HG03565 (cell line): ENCODE data around the gene RPS6KB2.
"Not testable (repeated sequence)": the region's sequence is repeated elsewhere in the genome, so short reads cannot be mapped to it uniquely, and the experiment has no call there.

Experiments
- ATAC-seq: cut with Tn5 transposase; IDR thresholded peaks from one replicate; pipeline ENCODE4 v1.9.1; 2021; ENCODE audit warnings: mild to moderate bottlenecking, moderate library complexity; ENCODE audit not compliant: unreplicated experiment

The RPS6KB2 gene

GRCh38 chr11:67465189-67465510, 36.9 kb downstream of the RPS6KB2 start:
- ATAC-seq: no peak

DNA sequence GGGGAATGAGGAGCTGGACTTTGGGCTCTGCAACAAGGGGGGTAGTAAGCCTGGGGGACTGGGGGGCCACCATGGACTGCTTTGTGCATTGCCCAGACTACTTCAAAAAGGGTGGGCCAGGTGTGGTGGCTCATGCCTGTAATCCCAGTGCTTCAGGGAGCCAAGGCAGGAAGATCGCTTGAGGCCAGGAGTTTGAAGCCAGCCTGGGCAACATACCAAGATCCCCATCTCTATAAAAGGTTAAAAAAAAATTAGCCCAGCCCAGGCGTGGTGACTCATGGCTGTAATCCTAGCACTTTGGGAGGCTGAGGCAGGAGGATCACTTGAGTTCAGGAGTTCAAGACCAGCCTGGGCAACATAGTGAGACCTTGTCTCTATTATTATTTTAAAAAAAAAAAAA, 37.2 kb downstream of the RPS6KB2 start:
- not testable (repeated sequence) for ATAC-seq

- ATAC-seq: no peak
These were observed 38.1 kb downstream of the RPS6KB2 start for GRCh38 chr11:67466367-67466766.

DNA sequence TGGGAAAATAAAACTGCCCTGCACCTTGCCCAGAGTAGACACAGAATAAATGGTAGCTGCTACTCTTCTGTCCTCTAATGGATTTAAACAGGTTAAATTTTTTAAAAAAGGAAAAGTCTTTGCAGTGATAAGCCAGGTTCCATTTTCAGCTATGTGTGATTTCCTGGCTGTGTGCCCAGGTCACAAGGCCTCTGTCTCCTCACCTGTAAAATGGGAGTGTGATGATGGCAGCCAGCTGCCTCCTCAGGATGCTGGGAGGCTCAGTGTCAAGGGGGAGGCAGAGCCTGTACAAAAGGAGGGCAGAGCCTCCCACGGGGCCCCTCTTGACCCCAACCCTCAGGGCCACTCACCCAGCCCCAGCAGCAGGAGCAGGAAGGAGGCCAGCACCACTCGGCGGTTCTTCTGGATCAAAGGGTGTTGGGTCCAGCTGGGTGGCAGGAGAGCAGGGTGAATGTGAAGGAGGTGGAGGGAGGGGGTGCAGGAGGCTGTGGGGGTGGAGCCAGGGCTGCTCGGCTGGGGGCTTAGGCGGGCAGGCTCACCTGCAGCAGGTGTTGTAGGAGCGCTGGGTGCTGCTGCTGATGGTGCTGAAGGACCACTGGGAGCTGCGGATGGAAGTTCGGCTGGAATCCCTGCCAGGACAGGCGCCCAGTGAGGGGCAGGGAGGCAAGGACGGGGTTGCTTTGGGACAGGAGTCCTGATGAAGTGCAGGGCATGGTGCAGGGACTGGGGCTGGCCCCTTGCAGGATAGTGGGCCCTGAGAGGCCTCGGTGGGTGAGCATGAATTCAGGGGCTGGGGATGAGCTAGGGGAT, 38.9 kb downstream of the RPS6KB2 start:
- ATAC-seq: no peak

DNA sequence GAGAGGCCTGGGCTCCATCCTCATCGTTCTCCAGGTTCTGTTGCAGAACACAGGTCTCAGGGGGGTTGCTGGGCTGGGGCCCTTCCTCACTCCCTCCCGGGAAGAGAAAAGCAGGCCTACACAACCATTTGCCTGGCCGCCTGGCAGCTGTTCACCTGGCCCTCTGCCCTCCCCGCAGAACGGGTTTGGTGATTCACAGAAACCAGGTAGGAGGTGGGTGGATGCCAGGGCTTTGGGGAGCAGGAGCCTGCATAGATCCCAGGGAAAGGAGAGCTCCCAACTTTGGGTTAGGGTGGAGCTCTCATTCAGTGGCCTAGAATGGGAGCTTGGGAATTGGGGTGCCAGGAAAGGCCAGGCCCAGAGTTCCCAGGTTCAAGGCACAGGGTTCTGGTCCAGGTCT, 39.8 kb downstream of the RPS6KB2 start:
- ATAC-seq: no peak

DNA sequence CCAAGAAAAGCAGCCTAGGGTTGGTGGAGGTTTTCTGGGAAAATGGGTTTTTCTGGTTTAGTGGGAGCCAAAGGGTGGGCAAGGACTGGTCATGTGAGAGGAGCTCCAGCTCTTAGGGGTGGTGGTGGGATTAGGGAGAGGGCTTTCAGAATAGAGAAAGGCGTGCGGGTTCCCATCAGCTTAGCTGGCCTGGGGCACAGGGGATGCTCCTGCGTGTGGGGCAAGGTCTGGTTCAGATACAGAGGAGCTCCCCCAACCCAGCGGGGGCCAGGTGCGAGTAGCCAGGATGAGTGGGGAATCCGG, 40.1 kb downstream of the RPS6KB2 start:
- no peak for ATAC-seq

DNA sequence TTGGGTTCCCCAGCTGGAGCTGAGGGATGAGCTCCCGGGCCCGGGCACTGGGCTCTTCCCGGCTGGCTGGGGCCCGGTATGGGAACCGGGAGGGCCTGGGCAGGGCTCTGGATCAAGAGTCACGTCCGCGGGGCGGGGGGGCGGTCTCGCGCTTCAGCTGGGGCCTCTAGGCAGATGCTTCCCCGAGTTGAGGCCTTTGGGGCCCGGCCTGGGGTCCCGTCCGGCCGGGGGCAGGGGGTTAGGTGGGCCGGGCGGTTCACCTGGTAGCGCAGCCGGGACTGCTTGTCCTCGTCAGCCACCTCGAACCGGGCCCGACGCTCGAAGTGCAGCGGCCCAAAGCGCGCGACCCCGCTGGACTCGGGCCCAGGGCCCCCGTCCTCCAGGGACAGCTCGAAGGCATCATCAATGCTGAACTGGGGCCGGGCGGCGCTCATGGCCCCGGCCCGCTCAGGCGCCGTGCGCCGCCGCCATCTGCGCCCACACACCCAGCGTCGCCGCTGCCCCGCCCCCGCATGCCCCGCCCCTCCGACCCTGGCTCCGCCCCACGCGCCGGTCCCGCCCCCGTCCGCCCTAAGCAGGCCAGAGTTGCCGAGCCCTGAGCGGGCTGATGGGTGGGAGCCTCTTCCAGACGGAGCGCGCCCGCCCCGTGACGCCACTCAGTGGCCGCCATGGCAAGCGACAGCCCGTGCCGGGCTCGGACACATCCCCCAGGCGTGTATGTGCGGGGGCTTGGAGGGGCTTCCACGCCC, 40.6 kb downstream of the RPS6KB2 start, which contains the start of gene TMEM134:
Gene TMEM134 (minus strand): TSS at position 493 of the 749 bp plus-strand sequence. CDS start 59 bp downstream, at position 434.
- ATAC-seq: peak; percentile 62

GRCh38 chr11:67469508-67469811, 41.2 kb downstream of the RPS6KB2 start:
- no peak for ATAC-seq

DNA sequence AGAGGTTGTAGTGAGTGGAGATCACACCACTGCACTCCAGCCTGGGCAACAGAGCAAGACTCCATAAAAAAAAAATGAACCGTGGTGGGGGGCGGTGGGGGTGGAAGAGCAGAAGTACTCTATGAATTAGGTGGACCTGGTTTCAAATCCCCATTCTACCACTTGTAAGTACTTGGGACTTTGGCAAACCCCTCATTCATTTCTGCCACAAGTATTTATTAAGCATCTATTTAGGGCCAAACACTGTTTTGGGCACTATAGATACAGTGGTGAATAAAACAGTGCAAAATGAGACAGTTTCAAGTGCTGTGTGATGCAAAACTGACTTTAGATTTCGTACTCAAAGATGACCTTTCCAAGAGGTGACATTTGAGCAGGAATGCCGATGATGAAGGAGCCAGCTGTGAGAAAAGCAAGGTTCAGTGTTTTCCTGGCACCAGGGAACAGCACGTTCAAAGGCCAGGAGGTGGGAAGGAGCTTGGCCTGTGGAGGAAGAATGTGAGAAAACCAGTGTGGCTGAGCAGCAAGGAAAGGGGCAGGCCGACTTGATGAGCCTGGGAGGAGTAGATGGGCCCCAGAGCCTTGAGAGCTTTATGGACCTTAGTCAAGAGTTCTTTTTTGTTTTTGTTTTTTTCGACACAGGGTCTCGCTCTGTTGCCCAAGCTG, 42.2 kb downstream of the RPS6KB2 start:
- no peak for ATAC-seq

- no peak for ATAC-seq
These were observed 44.6 kb downstream of the RPS6KB2 start for GRCh38 chr11:67472882-67473281.

- not testable (repeated sequence) for ATAC-seq
These were observed 48.4 kb downstream of the RPS6KB2 start for GRCh38 chr11:67476692-67477091.

DNA sequence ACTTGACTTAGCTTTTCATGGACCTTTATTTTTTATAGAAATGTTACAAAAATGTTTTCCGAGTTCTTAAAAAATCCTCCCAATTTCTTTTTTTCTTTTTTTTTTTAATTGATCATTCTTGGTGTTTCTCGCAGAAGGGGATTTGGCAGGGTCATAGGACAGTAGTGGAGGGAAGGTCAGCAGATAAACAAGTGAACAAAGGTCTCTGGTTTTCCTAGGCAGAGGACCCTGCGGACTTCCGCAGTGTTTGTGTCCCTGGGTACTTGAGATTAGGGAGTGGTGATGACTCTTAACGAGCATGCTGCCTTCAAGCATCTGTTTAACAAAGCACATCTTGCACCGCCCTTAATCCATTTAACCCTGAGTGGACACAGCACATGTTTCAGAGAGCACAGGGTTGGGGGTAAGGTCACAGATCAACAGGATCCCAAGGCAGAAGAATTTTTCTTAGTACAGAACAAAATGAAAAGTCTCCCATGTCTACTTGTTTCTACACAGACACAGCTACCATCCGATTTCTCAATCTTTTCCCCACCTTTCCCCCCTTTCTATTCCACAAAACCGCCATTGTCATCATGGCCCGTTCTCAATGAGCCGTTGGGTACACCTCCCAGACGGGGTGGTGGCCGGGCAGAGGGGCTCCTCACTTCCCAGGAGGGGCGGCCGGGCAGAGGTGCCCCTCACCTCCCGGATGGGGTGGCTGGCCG, 49.2 kb downstream of the RPS6KB2 start:
- ATAC-seq: not testable (repeated sequence)

DNA sequence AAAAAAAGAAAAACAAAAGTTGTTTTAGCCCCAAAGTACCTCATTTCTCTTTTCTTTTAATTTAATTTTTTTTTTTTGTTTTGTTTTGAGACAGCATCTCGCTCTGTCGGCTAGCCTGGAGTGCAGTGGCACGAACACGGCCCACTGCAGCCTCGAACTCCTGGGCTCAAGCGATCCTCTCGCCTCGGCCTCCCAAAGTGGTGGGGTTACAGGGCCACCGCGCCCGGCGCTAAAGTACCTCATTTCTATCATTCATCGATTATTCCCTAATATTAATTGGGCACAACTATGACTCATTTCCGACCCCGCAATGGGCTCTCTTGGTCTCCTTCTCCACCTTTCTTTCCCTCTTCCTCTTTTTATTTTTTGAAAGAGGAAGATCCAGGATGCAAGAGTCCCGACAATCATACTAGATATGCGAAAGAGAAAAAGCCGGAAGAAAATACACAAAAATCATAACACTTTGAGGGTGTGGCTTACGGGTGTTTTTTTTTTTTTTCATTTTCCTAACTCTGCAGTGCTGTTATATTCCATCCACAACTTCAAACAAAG, 54.1 kb downstream of the RPS6KB2 start:
- ATAC-seq: no peak

GRCh38 chr11:67482827-67483798, 54.8 kb downstream of the RPS6KB2 start, which contains the start of gene AIP:
Gene AIP (plus strand): TSS chr11:67483026. CDS start chr11:67483159, 133 bp downstream.
- ATAC-seq: peak; percentile 53

DNA sequence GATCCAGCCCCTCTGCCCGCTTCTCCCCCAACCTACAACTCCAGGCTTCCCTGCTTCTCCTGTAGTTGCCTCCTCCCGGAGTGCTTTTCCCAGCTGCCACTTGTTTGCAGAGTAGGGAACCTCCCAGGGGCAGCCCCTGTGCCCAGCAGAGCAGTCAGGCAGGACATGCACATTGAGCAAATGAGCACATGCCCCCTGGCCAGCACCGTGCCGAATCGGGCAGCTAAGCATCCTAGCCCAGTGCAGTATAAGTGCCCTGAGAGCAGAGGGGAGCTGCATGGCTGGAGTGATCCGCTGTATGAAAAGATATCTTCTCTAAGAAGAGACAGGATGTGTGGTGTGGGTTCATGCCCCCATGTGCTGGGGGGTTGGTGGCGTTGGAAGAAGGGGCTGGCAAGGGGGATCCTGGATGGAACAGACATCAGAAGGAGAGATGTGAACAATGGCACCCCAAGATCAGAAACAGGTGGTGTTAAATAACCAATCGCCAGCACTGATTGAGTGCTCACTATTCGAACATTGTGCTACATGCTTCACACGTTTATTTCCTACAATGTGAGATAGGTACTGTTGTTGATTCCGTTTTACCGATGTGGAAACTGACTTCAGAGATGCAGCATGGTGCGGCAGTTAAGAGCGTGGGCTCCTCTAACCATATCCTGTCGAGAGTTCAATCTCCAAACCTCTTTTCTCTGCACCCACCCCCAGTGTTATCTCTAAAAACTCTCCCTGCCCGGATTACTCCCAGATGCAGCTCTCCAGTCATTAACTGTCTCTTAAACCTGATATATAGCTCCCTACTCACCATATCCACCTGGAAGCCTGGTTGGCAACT, 55.8 kb downstream of the RPS6KB2 start:
- no peak for ATAC-seq

GRCh38 chr11:67484847-67485311, 56.6 kb downstream of the RPS6KB2 start:
- no peak for ATAC-seq
